ENCODE results near the gene SOX15. TPM values are rescaled to one million over a fixed set of nuclear protein-coding genes. Genes with fewer than 3 reads are reported as not detected.

Gene SOX15
- total and polyA plus RNA-seq, 2 of the 4 experiments (the other 2 are of a cell fraction) = 0.18 to 0.62 TPM

DNA sequence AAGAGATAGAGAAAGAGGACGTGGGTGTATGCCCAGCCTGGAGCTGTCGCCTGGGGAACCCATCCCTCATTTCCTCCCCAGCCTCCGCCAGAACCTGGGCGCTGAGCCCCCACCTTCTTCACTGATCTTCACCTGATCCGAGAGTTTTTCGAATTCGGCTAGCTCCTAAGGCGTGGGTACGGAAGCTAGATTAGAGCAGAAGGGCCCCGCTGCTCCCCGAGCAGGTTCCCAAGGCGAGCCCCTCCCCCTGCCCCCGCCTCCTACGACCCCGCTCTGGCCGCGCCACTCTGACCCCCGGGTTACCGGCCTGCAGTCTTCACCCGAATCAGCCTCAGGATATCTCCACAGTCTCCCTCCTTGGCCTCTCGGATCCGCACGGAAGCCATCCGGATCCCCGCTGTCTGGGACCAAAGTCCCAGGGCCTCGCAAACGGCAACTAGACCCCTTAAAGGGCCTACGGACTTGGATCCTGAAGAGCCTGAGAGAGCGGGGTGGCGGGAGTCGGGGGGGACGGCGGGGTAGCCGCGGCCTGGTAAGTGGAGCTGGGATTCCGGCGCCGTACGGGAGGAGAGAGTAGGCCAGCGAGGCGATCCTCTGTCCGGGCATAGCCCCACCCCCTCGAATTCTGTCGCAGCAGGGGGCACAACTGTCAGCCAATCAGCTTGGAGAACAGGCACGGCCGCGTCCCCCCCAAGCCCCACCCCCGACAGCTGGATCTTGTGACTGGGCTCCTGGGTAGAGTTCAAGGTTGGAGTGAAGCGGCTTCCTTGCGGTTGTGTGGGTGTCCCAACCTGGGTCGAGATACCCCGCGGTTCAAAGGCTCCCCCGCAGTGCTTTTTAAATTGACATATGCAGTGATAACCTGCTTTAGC is 37.6 kb upstream of the SOX15 start, which contains the start of gene SAT2:
Gene SAT2, minus strand, starts transcription at position 572 of the 872 bp plus-strand sequence. Its CDS starts 186 bp downstream, at position 386.
- H3K23ac ChIP-seq (ENCODE audit: low read depth, low read length) = peak within 1 kb of the TSS; percentile 61
- no peaks in the 10 kb centered on the region for H3K9me1 ChIP-seq (ENCODE audit: insufficient read depth, low read length)
- intact Hi-C loops (cut with micrococcal nuclease) = no loop called here
- peak within 1 kb of the TSS; percentile 86 for H3K14ac ChIP-seq (replicated peaks; ENCODE audit: low read depth, low read length)
- H2BK120ac ChIP-seq (ENCODE audit: low read depth, low read length) = peak within 1 kb of the TSS; percentile 66
- 0 out of 2 replicates have a peak within 1 kb of the TSS, but pooled peaks have one; percentile 39 for H2BK20ac ChIP-seq (ENCODE audit: low read depth, low read length)
- H2AK5ac ChIP-seq (ENCODE audit: low read depth, low read length) = peak within 1 kb of the TSS; percentile 62
- in situ Hi-C loops (cut with MboI; ENCODE audit: low sequenced_read_pairs) = no loop called here
- H3K18ac ChIP-seq (ENCODE audit: low read depth, low read length) = peak within 1 kb of the TSS; percentile 88
- peaks cover 4% of the 10 kb centered on the region; the same call in 1 of the 2 replicates for H3K4me1 ChIP-seq (ENCODE audit: control insufficient read depth, insufficient read depth, low read length)
- peaks cover 4% of the 10 kb centered on the region for H3K36me3 ChIP-seq (ENCODE audit: control insufficient read depth, insufficient read depth, low read length)
- peak within 1 kb of the TSS; percentile 98 for H3K9ac ChIP-seq (ENCODE audit: low read depth, low read length)
- peak within 1 kb of the TSS; percentile 37 to 84; a peak in 2 of 4 replicates for H4K8ac ChIP-seq (ENCODE audit: low read depth in 2 of 2, low read length in 2 of 2)
- H4K20me1 ChIP-seq (ENCODE audit: insufficient read depth, low read length) = no peaks in the 10 kb centered on the region
- peak within 1 kb of the TSS; percentile 98 for H3K27ac ChIP-seq (ENCODE audit: insufficient read depth, low read length)
- peak within 1 kb of the TSS; percentile 80 for H4K5ac ChIP-seq (ENCODE audit: low read depth, low read length)
- H2AFZ ChIP-seq (replicated peaks; ENCODE audit: low read length, poor library complexity) = peak within 1 kb of the TSS; percentile 85
- peak within 1 kb of the TSS; percentile 8 for H2AK9ac ChIP-seq (replicated peaks; ENCODE audit: low read depth, low read length, poor library complexity)
- 0% methylated on average over 2 of the region's 54 CpGs; no CpG with 5 or more reads in 1 of the 2 experiments for WGBS, 2 experiments (ENCODE audit: extremely low coverage in 2 of 2, insufficient read length in 1 of 2)
- peak; percentile 99 for ATAC-seq (ENCODE audit: low read depth)
- no peaks in the 10 kb centered on the region for H3K9me3 ChIP-seq (ENCODE audit: control insufficient read depth, insufficient read depth, low read length)
- CTCF ChIA-PET = interaction anchor here (0.7 to 1.6 kb wide), 4 partner anchors 13 to 60 kb away, joined by 3 to 14 read pairs (median 5); partner anchors contain the start of genes FXR2, TP53 and WRAP53
- H2BK5ac ChIP-seq (ENCODE audit: low read depth, low read length, poor library complexity, severe bottlenecking) = peak within 1 kb of the TSS; percentile 86
- TF ChIP-seq MXI1 (IDR thresholded peaks at IDR 0.05; ENCODE audit: borderline replicate concordance, low read depth, low read length) (no peak), POLR2A (IDR thresholded peaks at IDR 0.05; ENCODE audit: low read depth, low read length) (peak; percentile 85), MAZ (IDR thresholded peaks at IDR 0.05; ENCODE audit: borderline replicate concordance, low read depth, low read length) (peak; percentile 86; the same call in 1 of the 2 replicates)
- peak within 1 kb of the TSS; percentile 78 for H4K91ac ChIP-seq (ENCODE audit: insufficient read depth, low read depth, low read length)
- H3K4me3 ChIP-seq (ENCODE audit: insufficient read depth, low read depth, low read length) = peak within 1 kb of the TSS; percentile 86
- H2BK15ac ChIP-seq (ENCODE audit: low read depth, low read length) = no peak within 1 kb of the TSS; the same call in 2 of the 3 replicates
- peaks cover 6 to 12% of the 10 kb centered on the region in 2 experiments for H3K79me1 ChIP-seq (ENCODE audit: low read depth in 1 of 2, low read length in 2 of 2)
- H3K27me3 ChIP-seq (ENCODE audit: control insufficient read depth, insufficient read depth, low read length) = no peaks in the 10 kb centered on the region
- POLR2A ChIA-PET (ENCODE audit: unreplicated experiment) = interaction anchor here (1.1 kb wide), 1 partner anchor 60 kb away, joined by 9 read pairs; the partner anchor contains the start of genes TP53 and WRAP53
- H3K4me2 ChIP-seq (ENCODE audit: low read depth, low read length) = peak within 1 kb of the TSS; percentile 94
- peak within 1 kb of the TSS; percentile 79 for H3K56ac ChIP-seq (ENCODE audit: extremely low read depth, insufficient read depth, low read length)
- peak within 1 kb of the TSS; percentile 84 for H3K4ac ChIP-seq (ENCODE audit: low read depth, low read length)
- dilution Hi-C loops (cut with HindIII; ENCODE audit: low sequenced_read_pairs, unreplicated experiment) = no loop called here
- peak; percentile 94 for DNase-seq
- TSS peak; percentile 92 for BruUV-seq (replicated peaks)
